OCI-LY7 (cell line): ENCODE results near the gene TBPL1. TPM values are rescaled to one million over a fixed set of nuclear protein-coding genes. Genes with fewer than 3 reads are reported as not detected.
A peak's percentile ranks its signal among the peaks of the same experiment; 100 is the strongest.

Source experiments
- BruUV-seq: library from RNA; stranded (reverse); fragments of 400-500 nt; replicated peaks from 2 replicates; lab custom pipeline; 2021; lab: Mats Ljungman, UMichigan
- CTCF ChIA-PET: fragments of 300-600 bp; sonication (Branson Sonifier 250); formaldehyde crosslinking; loops from one replicate; lab custom pipeline; 2022; ENCODE audit warnings: antibody characterized with exemption; ENCODE audit not compliant: unreplicated experiment; lab: Charles Lee
- POLR2A ChIA-PET: fragments of 300-600 bp; sonication (Branson Sonifier 250); formaldehyde crosslinking; loops from one replicate; lab custom pipeline; 2022; ENCODE audit warnings: antibody characterized with exemption; lab: Charles Lee
- DNase-seq: peaks from one replicate; pipeline ENCODE4 v3.0.0-alpha.2; 2015; ENCODE audit warnings: low spot score
- H2AFZ ChIP-seq: fragments of 200-600 bp; sonication (generic), shearing (Covaris generic); 2 replicates; pipeline ENCODE4 v1.6.1; 2014; ENCODE audit warnings: mild to moderate bottlenecking, antibody characterized with exemption, low read length, moderate library complexity
- H3K27ac ChIP-seq: fragments of 200-600 bp; sonication (generic); 2 replicates; pipeline ENCODE4 v1.5.1; 2014; ENCODE audit warnings: mixed run types, low read depth, mild to moderate bottlenecking, moderate library complexity, low read length, inconsistent platforms; ENCODE audit not compliant: poor library complexity, severe bottlenecking
- H3K36me3 ChIP-seq: fragments of 200-600 bp; sonication (generic); 2 replicates; pipeline ENCODE4 v1.6.1; 2014; ENCODE audit warnings: mild to moderate bottlenecking, antibody characterized with exemption, low read length, moderate library complexity, mixed read lengths; ENCODE audit not compliant: insufficient read depth
- H3K4me1 ChIP-seq: fragments of 200-600 bp; sonication (generic); 2 replicates; pipeline ENCODE4 v1.5.1; 2014; ENCODE audit warnings: mild to moderate bottlenecking, low read length; ENCODE audit not compliant: insufficient read depth, poor library complexity, severe bottlenecking
- H3K4me2 ChIP-seq: fragments of 200-600 bp; sonication (generic); 2 replicates; pipeline ENCODE4 v1.6.1; 2014; ENCODE audit warnings: mild to moderate bottlenecking, low read length
- H3K4me3 ChIP-seq: fragments of 200-600 bp; sonication (generic); 2 replicates; pipeline ENCODE4 v1.5.1; 2014; ENCODE audit warnings: mild to moderate bottlenecking, low read depth, low read length; ENCODE audit not compliant: poor library complexity, severe bottlenecking
- H3K79me2 ChIP-seq: fragments of 200-600 bp; sonication (generic); 2 replicates; pipeline ENCODE4 v1.6.1; 2016; ENCODE audit warnings: low read depth, mild to moderate bottlenecking, low read length, moderate library complexity, mixed read lengths; ENCODE audit not compliant: insufficient read depth
- H3K9me2 ChIP-seq: fragments of 200-600 bp; sonication (generic); 2 replicates; pipeline ENCODE4 v1.6.1; 2016; ENCODE audit warnings: mild to moderate bottlenecking, low read length, mixed read lengths; ENCODE audit not compliant: insufficient read depth
- H3K9me3 ChIP-seq: fragments of 200-600 bp; sonication (generic); 2 replicates; pipeline ENCODE4 v1.6.1; 2014; ENCODE audit warnings: mild to moderate bottlenecking, mixed run types, low read length, mixed read lengths
- H4K20me1 ChIP-seq: fragments of 200-600 bp; sonication (generic); 2 replicates; pipeline ENCODE4 v1.6.1; 2014; ENCODE audit warnings: mild to moderate bottlenecking, antibody characterized with exemption, low read length, moderate library complexity, mixed read lengths; ENCODE audit not compliant: insufficient read depth
- CTCF ChIP-seq: fragments of 200-600 bp; sonication (generic); conservative IDR thresholded peaks from 2 replicates; pipeline ENCODE4 v1.5.1; 2014; ENCODE audit warnings: mild to moderate bottlenecking, antibody characterized with exemption, low read length, moderate library complexity, mixed read lengths
- EZH2phosphoT487 ChIP-seq: fragments of 200-600 bp; sonication (generic); IDR thresholded peaks from 2 replicates; pipeline ENCODE4 v1.6.1; 2018; ENCODE audit warnings: low read depth, borderline replicate concordance, mild to moderate bottlenecking, mixed run types, antibody characterized with exemption, low read length, moderate library complexity, mixed read lengths
- intact Hi-C: fragments of 100-400 bp; cut with micrococcal nuclease; formaldehyde crosslinking; loops from one replicate; pipeline ENCODE4 v1.10.0; 2022; ENCODE audit not compliant: unreplicated experiment
- total RNA-seq, 2 experiments: library from RNA; depleted of rRNA in 1 of 2; stranded (reverse); fragments of >200 nt in 1 of 2; shearing (Covaris generic) in 1 of 2; gene quantifications; 2 replicates each; pipeline ENCODE4 v1.2.3, GENCODE V29; 2014 to 2022

Gene TBPL1
- total RNA-seq, 2 experiments from 2014 or later: 27.8 to 47.7 TPM

- peak overlapping the region; percentile 99 for H3K4me3 ChIP-seq
- POLR2A ChIA-PET: interaction anchor here (0.6 to 5.8 kb wide), 3 partner anchors 12 to 414 kb away, joined by 3 to 57 read pairs (median 4); no protein-coding TSS in a partner anchor
- H3K36me3 ChIP-seq: peaks cover 15% of the 10 kb centered on the region; the same call in 1 of the 2 replicates
- no peaks in the 10 kb centered on the region for H3K9me2 ChIP-seq
- intact Hi-C loops: loop anchor here (10.0 kb wide), 2 partner anchors 1141 to 1539 kb away; partner anchors contain the start of genes AHI1 and RPS12
- no peaks in the 10 kb centered on the region for H3K9me3 ChIP-seq
- no TSS peak for BruUV-seq
- CTCF ChIA-PET: no interaction called here
- TF ChIP-seq CTCF (no peak), EZH2phosphoT487 (no peak)
- peak overlapping the region; percentile 79 for H3K4me2 ChIP-seq
- H2AFZ ChIP-seq: no peak overlapping the region
- H3K27ac ChIP-seq: no peak overlapping the region
- peaks cover 48% of the 10 kb centered on the region for H3K4me1 ChIP-seq
- no peak for DNase-seq
- H4K20me1 ChIP-seq: peaks cover 45% of the 10 kb centered on the region
- peaks cover 77% of the 10 kb centered on the region for H3K79me2 ChIP-seq
Measured at GRCh38 chr6:133955582-133956415, 2.8 kb downstream of the TBPL1 start.

- TF ChIP-seq EZH2phosphoT487 (no peak), CTCF (no peak)
- intact Hi-C loops: loop anchor here (10.0 kb wide), 2 partner anchors 1142 to 1538 kb away; partner anchors contain the start of genes AHI1 and RPS12
- Histone ChIP-seq H3K9me2 (no peaks in the 10 kb centered on the region), H3K27ac (no peak overlapping the region), H3K4me1 (peaks cover 41% of the 10 kb centered on the region), H3K4me2 (peak overlapping the region; percentile 79), H3K36me3 (peaks cover 15% of the 10 kb centered on the region; the same call in 1 of the 2 replicates), H3K79me2 (peaks cover 84% of the 10 kb centered on the region), H4K20me1 (peaks cover 45% of the 10 kb centered on the region), H3K4me3 (peak overlapping the region; percentile 99), H3K9me3 (no peaks in the 10 kb centered on the region), H2AFZ (no peak overlapping the region)
- ChIA-PET CTCF (no interaction called here), POLR2A (interaction anchor here (0.6 to 5.8 kb wide), 3 partner anchors 11 to 141 kb away, joined by 4 to 57 read pairs (median 7); no protein-coding TSS in a partner anchor)
- DNase-seq: no peak
- no TSS peak for BruUV-seq
Measured at GRCh38 chr6:133956416-133957049, 3.5 kb downstream of the TBPL1 start.
